Measurements from ENCODE around the gene FAM227B.
"Not testable (repeated sequence)": the region's sequence is repeated elsewhere in the genome, so short reads cannot be mapped to it uniquely, and the experiment has no call there.

The FAM227B gene

GRCh38 chr15:49366496-49366895 lies 254.1 kb downstream of the FAM227B start:
- no peak for DNase-seq

GRCh38 chr15:49361370-49361769 lies 259.2 kb downstream of the FAM227B start:
- no peak for DNase-seq

- not testable (repeated sequence) for DNase-seq
Measured at GRCh38 chr15:49354439-49354838, 266.2 kb downstream of the FAM227B start.

GRCh38 chr15:49343546-49343945 lies 277.1 kb downstream of the FAM227B start:
- DNase-seq, result no peak

- no peak for DNase-seq
Measured at GRCh38 chr15:49339656-49340055, 281.0 kb downstream of the FAM227B start.

- no peak for DNase-seq
Measured at GRCh38 chr15:49331951-49332350, 288.7 kb downstream of the FAM227B start.

GRCh38 chr15:49331442-49331841 lies 289.2 kb downstream of the FAM227B start:
- DNase-seq, result no peak

- DNase-seq, result no peak
Measured at GRCh38 chr15:49330166-49330565, 290.5 kb downstream of the FAM227B start.

GRCh38 chr15:49328941-49329340 lies 291.7 kb downstream of the FAM227B start:
- DNase-seq, result no peak

GRCh38 chr15:49327927-49328326 lies 292.7 kb downstream of the FAM227B start:
- no peak for DNase-seq

GRCh38 chr15:49323207-49323606 lies 297.4 kb downstream of the FAM227B start:
- DNase-seq, result no peak

- DNase-seq, result no peak
Measured at GRCh38 chr15:49320351-49320750, 300.3 kb downstream of the FAM227B start.

GRCh38 chr15:49315391-49315823 lies 305.2 kb downstream of the FAM227B start:
- no peak for DNase-seq

- DNase-seq, result no peak
Measured at GRCh38 chr15:49314716-49315115, 305.9 kb downstream of the FAM227B start.

GRCh38 chr15:49313650-49314049 lies 307.0 kb downstream of the FAM227B start:
- no peak for DNase-seq

- no peak for DNase-seq
Measured at GRCh38 chr15:49309889-49310288, 310.7 kb downstream of the FAM227B start.

GRCh38 chr15:49308686-49309085 lies 311.9 kb downstream of the FAM227B start:
- DNase-seq, result no peak

- no peak for DNase-seq
Measured at GRCh38 chr15:49306551-49306950, 314.1 kb downstream of the FAM227B start.

- DNase-seq, result no peak
Measured at GRCh38 chr15:49303003-49303402, 317.6 kb downstream of the FAM227B start.

- DNase-seq, result no peak
Measured at GRCh38 chr15:49301562-49301961, 319.1 kb downstream of the FAM227B start.

- DNase-seq, result no peak
Measured at GRCh38 chr15:49300856-49301255, 319.8 kb downstream of the FAM227B start.

GRCh38 chr15:49297584-49297983 lies 323.0 kb downstream of the FAM227B start:
- DNase-seq, result no peak

GRCh38 chr15:49296258-49296657 lies 324.4 kb downstream of the FAM227B start:
- no peak for DNase-seq

- no peak for DNase-seq
Measured at GRCh38 chr15:49293941-49294340, 326.7 kb downstream of the FAM227B start.

GRCh38 chr15:49290191-49290590 lies 330.4 kb downstream of the FAM227B start:
- no peak for DNase-seq

GRCh38 chr15:49288391-49288790 lies 332.2 kb downstream of the FAM227B start:
- DNase-seq, result no peak

Data from DMS153 (cell line).